HEK293 (cell line): ENCODE measurements around the gene SIRT1.

Experiments
- IKZF3 ChIP-seq: fragments of 450-650 bp; IDR thresholded peaks from 2 replicates; pipeline ENCODE4 v1.5.0; 2018; ENCODE audit warnings: missing biosample characterization, mild to moderate bottlenecking, missing genetic modification characterization, moderate library complexity
- KLF1 ChIP-seq: fragments of 450-650 bp; formaldehyde crosslinking; IDR thresholded peaks from 2 replicates; pipeline ENCODE4 v1.5.1; 2016; ENCODE audit warnings: missing biosample characterization, missing genetic modification characterization
- SP7 ChIP-seq: fragments of 450-650 bp; formaldehyde crosslinking; IDR thresholded peaks from 2 replicates; pipeline ENCODE4 v1.5.1; 2016; ENCODE audit warnings: missing biosample characterization, missing genetic modification characterization
- ZFP3 ChIP-seq: fragments of 450-650 bp; formaldehyde crosslinking; IDR thresholded peaks from 2 replicates; pipeline ENCODE4 v1.5.1; 2016; ENCODE audit warnings: low read depth, missing biosample characterization, missing genetic modification characterization
- ZFP69B ChIP-seq: fragments of 450-650 bp; formaldehyde crosslinking; IDR thresholded peaks from 2 replicates; pipeline ENCODE4 v1.5.1; 2016; ENCODE audit warnings: missing biosample characterization, missing genetic modification characterization
- ZIC2 ChIP-seq: fragments of 450-650 bp; formaldehyde crosslinking; IDR thresholded peaks from 2 replicates; pipeline ENCODE4 v1.5.1; 2016; ENCODE audit warnings: missing biosample characterization, missing genetic modification characterization
- ZNF155 ChIP-seq: fragments of 450-650 bp; formaldehyde crosslinking; IDR thresholded peaks from 2 replicates; pipeline ENCODE4 v1.5.1; 2016; ENCODE audit warnings: missing biosample characterization, missing genetic modification characterization
- ZNF175 ChIP-seq: fragments of 450-650 bp; formaldehyde crosslinking; IDR thresholded peaks from 2 replicates; pipeline ENCODE4 v1.5.1; 2016; ENCODE audit warnings: missing biosample characterization, missing genetic modification characterization
- ZNF2 ChIP-seq: fragments of 450-650 bp; formaldehyde crosslinking; IDR thresholded peaks from 2 replicates; pipeline ENCODE4 v1.5.1; 2016; ENCODE audit warnings: missing biosample characterization, missing genetic modification characterization
- ZNF341 ChIP-seq: fragments of 450-650 bp; formaldehyde crosslinking; IDR thresholded peaks from 2 replicates; pipeline ENCODE4; 2016; ENCODE audit warnings: low read depth, missing biosample characterization, missing genetic modification characterization
- ZNF394 ChIP-seq: fragments of 450-650 bp; formaldehyde crosslinking; IDR thresholded peaks from 2 replicates; pipeline ENCODE4 v1.5.1; 2016; ENCODE audit warnings: missing biosample characterization, missing genetic modification characterization, mild to moderate bottlenecking, moderate library complexity, borderline replicate concordance
- ZNF423 ChIP-seq: fragments of 450-650 bp; formaldehyde crosslinking; IDR thresholded peaks from 2 replicates; pipeline ENCODE4 v1.5.1; 2016; ENCODE audit warnings: missing biosample characterization, missing genetic modification characterization
- ZNF48 ChIP-seq: fragments of 450-650 bp; formaldehyde crosslinking; IDR thresholded peaks from 2 replicates; pipeline ENCODE4 v1.5.1; 2016; ENCODE audit warnings: missing biosample characterization, missing genetic modification characterization
- ZNF521 ChIP-seq: fragments of 450-650 bp; formaldehyde crosslinking; IDR thresholded peaks from 2 replicates; pipeline ENCODE4 v1.5.1; 2017; ENCODE audit warnings: missing biosample characterization, mild to moderate bottlenecking, missing genetic modification characterization
- ZNF585B ChIP-seq: fragments of 450-650 bp; formaldehyde crosslinking; IDR thresholded peaks from 2 replicates; pipeline ENCODE4 v1.5.1; 2016; ENCODE audit warnings: missing biosample characterization, missing genetic modification characterization
- ZNF621 ChIP-seq: fragments of 450-650 bp; formaldehyde crosslinking; IDR thresholded peaks from 2 replicates; pipeline ENCODE4 v1.5.1; 2017; ENCODE audit warnings: missing biosample characterization, missing genetic modification characterization
- ZNF768 ChIP-seq: fragments of 450-650 bp; formaldehyde crosslinking; IDR thresholded peaks from 2 replicates; pipeline ENCODE4 v1.5.1; 2018; ENCODE audit warnings: missing biosample characterization, mild to moderate bottlenecking, missing genetic modification characterization
- ZNF776 ChIP-seq: fragments of 450-650 bp; formaldehyde crosslinking; IDR thresholded peaks from 2 replicates; pipeline ENCODE4 v1.5.0; 2017; ENCODE audit warnings: missing biosample characterization, missing genetic modification characterization, borderline replicate concordance
- ZNF791 ChIP-seq: fragments of 450-650 bp; formaldehyde crosslinking; IDR thresholded peaks from 2 replicates; pipeline ENCODE4 v1.5.1; 2016; ENCODE audit warnings: missing biosample characterization, missing genetic modification characterization
- TF ChIP-seq, protein P1 (sequence below): fragments of 450-650 bp; formaldehyde crosslinking; IDR thresholded peaks from 2 replicates; pipeline ENCODE4 v1.5.0; 2017; ENCODE audit warnings: missing biosample characterization, missing genetic modification characterization, borderline replicate concordance
- TF ChIP-seq, protein P2 (sequence below): fragments of 450-650 bp; formaldehyde crosslinking; IDR thresholded peaks from 2 replicates; pipeline ENCODE4 v1.5.1; 2016; ENCODE audit warnings: missing biosample characterization, missing genetic modification characterization
- TF ChIP-seq, protein P3 (sequence below): fragments of 450-650 bp; formaldehyde crosslinking; IDR thresholded peaks from 2 replicates; pipeline ENCODE4 v1.5.1; 2016; ENCODE audit warnings: missing biosample characterization, missing genetic modification characterization
- TF ChIP-seq, protein P4 (sequence below): fragments of 450-650 bp; IDR thresholded peaks from 2 replicates; pipeline ENCODE4 v1.5.1; 2018; ENCODE audit warnings: missing biosample characterization, missing genetic modification characterization
- TF ChIP-seq, protein P5 (sequence below): fragments of 450-650 bp; formaldehyde crosslinking; conservative IDR thresholded peaks from 2 replicates; pipeline ENCODE4 v1.5.1; 2016; ENCODE audit warnings: low read depth, missing biosample characterization, missing genetic modification characterization
- TF ChIP-seq, protein P6 (sequence below): fragments of 450-650 bp; formaldehyde crosslinking; IDR thresholded peaks from 2 replicates; pipeline ENCODE4 v1.5.1; 2017; ENCODE audit warnings: missing biosample characterization, missing genetic modification characterization

SIRT1 gene

DNA sequence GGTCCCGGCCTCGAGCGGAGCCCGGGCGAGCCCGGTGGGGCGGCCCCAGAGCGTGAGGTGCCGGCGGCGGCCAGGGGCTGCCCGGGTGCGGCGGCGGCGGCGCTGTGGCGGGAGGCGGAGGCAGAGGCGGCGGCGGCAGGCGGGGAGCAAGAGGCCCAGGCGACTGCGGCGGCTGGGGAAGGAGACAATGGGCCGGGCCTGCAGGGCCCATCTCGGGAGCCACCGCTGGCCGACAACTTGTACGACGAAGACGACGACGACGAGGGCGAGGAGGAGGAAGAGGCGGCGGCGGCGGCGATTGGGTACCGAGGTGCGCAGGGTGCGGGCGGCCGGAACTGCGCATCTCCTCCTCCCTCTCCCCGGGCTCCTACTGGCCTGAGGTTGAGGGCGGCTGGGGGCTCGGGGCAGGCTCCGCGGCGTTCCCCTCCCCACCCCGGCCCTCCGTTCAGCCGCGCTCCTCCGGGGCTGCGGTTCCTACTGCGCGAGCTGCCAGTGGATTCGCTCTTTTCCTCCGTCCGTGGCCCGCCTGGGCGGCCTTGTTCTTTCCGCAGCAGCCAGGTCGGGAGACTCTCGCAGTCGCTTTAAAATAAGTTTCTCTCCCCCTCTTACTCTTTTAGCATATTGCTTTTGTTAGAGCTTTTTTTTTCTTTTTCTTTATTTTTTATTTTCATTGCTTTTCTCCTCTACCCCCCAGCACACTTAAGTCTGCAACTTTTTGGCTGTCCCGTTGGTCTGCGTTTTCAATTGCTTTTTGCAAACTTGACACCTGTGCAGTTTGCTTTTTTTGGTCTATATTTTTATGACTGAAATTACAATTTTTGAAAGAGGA, 600 bp downstream of the SIRT1 start (continued):
- TF ChIP-seq ZNF791 (tag by site-specific recombination): no peak
- TF ChIP-seq, protein P1, sequence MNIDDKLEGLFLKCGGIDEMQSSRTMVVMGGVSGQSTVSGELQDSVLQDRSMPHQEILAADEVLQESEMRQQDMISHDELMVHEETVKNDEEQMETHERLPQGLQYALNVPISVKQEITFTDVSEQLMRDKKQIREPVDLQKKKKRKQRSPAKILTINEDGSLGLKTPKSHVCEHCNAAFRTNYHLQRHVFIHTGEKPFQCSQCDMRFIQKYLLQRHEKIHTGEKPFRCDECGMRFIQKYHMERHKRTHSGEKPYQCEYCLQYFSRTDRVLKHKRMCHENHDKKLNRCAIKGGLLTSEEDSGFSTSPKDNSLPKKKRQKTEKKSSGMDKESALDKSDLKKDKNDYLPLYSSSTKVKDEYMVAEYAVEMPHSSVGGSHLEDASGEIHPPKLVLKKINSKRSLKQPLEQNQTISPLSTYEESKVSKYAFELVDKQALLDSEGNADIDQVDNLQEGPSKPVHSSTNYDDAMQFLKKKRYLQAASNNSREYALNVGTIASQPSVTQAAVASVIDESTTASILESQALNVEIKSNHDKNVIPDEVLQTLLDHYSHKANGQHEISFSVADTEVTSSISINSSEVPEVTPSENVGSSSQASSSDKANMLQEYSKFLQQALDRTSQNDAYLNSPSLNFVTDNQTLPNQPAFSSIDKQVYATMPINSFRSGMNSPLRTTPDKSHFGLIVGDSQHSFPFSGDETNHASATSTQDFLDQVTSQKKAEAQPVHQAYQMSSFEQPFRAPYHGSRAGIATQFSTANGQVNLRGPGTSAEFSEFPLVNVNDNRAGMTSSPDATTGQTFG (tag by site-specific recombination): no peak
- TF ChIP-seq SP7 (tag by site-specific recombination): no peak; the same call in none of the 2 replicates
- TF ChIP-seq ZNF394 (tag by site-specific recombination): peak; percentile 12; the same call in 1 of the 2 replicates
- no peak for TF ChIP-seq ZNF175 (tag by site-specific recombination)
- TF ChIP-seq ZIC2: no peak; the same call in 1 of the 2 replicates
- TF ChIP-seq, protein P2, sequence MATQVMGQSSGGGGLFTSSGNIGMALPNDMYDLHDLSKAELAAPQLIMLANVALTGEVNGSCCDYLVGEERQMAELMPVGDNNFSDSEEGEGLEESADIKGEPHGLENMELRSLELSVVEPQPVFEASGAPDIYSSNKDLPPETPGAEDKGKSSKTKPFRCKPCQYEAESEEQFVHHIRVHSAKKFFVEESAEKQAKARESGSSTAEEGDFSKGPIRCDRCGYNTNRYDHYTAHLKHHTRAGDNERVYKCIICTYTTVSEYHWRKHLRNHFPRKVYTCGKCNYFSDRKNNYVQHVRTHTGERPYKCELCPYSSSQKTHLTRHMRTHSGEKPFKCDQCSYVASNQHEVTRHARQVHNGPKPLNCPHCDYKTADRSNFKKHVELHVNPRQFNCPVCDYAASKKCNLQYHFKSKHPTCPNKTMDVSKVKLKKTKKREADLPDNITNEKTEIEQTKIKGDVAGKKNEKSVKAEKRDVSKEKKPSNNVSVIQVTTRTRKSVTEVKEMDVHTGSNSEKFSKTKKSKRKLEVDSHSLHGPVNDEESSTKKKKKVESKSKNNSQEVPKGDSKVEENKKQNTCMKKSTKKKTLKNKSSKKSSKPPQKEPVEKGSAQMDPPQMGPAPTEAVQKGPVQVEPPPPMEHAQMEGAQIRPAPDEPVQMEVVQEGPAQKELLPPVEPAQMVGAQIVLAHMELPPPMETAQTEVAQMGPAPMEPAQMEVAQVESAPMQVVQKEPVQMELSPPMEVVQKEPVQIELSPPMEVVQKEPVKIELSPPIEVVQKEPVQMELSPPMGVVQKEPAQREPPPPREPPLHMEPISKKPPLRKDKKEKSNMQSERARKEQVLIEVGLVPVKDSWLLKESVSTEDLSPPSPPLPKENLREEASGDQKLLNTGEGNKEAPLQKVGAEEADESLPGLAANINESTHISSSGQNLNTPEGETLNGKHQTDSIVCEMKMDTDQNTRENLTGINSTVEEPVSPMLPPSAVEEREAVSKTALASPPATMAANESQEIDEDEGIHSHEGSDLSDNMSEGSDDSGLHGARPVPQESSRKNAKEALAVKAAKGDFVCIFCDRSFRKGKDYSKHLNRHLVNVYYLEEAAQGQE (tag by site-specific recombination): no peak
- TF ChIP-seq ZNF776 (tag by site-specific recombination): no peak
- TF ChIP-seq ZNF621: no peak
- TF ChIP-seq ZNF155 (tag by site-specific recombination): no peak
- peak; percentile 39; the same call in 1 of the 2 replicates for TF ChIP-seq ZNF423 (tag by site-specific recombination)
- TF ChIP-seq ZNF521 (tag by site-specific recombination): no peak
- TF ChIP-seq KLF1: peak; percentile 51
- TF ChIP-seq, protein P3, sequence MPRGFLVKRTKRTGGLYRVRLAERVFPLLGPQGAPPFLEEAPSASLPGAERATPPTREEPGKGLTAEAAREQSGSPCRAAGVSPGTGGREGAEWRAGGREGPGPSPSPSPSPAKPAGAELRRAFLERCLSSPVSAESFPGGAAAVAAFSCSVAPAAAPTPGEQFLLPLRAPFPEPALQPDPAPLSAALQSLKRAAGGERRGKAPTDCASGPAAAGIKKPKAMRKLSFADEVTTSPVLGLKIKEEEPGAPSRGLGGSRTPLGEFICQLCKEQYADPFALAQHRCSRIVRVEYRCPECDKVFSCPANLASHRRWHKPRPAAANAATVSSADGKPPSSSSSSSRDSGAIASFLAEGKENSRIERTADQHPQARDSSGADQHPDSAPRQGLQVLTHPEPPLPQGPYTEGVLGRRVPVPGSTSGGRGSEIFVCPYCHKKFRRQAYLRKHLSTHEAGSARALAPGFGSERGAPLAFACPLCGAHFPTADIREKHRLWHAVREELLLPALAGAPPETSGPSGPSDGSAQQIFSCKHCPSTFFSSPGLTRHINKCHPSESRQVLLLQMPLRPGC (tag by site-specific recombination): no peak; the same call in 1 of the 2 replicates
- TF ChIP-seq, protein P4, sequence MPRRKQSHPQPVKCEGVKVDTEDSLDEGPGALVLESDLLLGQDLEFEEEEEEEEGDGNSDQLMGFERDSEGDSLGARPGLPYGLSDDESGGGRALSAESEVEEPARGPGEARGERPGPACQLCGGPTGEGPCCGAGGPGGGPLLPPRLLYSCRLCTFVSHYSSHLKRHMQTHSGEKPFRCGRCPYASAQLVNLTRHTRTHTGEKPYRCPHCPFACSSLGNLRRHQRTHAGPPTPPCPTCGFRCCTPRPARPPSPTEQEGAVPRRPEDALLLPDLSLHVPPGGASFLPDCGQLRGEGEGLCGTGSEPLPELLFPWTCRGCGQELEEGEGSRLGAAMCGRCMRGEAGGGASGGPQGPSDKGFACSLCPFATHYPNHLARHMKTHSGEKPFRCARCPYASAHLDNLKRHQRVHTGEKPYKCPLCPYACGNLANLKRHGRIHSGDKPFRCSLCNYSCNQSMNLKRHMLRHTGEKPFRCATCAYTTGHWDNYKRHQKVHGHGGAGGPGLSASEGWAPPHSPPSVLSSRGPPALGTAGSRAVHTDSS (tag by site-specific recombination): peak; percentile 90
- peak; percentile 74 for TF ChIP-seq ZFP69B
- TF ChIP-seq, protein P5, sequence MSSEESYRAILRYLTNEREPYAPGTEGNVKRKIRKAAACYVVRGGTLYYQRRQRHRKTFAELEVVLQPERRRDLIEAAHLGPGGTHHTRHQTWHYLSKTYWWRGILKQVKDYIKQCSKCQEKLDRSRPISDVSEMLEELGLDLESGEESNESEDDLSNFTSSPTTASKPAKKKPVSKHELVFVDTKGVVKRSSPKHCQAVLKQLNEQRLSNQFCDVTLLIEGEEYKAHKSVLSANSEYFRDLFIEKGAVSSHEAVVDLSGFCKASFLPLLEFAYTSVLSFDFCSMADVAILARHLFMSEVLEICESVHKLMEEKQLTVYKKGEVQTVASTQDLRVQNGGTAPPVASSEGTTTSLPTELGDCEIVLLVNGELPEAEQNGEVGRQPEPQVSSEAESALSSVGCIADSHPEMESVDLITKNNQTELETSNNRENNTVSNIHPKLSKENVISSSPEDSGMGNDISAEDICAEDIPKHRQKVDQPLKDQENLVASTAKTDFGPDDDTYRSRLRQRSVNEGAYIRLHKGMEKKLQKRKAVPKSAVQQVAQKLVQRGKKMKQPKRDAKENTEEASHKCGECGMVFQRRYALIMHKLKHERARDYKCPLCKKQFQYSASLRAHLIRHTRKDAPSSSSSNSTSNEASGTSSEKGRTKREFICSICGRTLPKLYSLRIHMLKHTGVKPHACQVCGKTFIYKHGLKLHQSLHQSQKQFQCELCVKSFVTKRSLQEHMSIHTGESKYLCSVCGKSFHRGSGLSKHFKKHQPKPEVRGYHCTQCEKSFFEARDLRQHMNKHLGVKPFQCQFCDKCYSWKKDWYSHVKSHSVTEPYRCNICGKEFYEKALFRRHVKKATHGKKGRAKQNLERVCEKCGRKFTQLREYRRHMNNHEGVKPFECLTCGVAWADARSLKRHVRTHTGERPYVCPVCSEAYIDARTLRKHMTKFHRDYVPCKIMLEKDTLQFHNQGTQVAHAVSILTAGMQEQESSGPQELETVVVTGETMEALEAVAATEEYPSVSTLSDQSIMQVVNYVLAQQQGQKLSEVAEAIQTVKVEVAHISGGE (tag by site-specific recombination): peak; percentile 40; the same call in 1 of the 2 replicates
- no peak; the same call in 1 of the 2 replicates for TF ChIP-seq ZNF2 (tag by site-specific recombination)
- no peak for TF ChIP-seq ZNF768 (tag by site-specific recombination)
- no peak for TF ChIP-seq IKZF3 (tag by site-specific recombination)
- TF ChIP-seq ZFP3 (tag by site-specific recombination): no peak
- no peak for TF ChIP-seq ZNF585B (tag by site-specific recombination)
- peak; percentile 86 for TF ChIP-seq ZNF341 (tag by site-specific recombination)
- TF ChIP-seq, protein P6, sequence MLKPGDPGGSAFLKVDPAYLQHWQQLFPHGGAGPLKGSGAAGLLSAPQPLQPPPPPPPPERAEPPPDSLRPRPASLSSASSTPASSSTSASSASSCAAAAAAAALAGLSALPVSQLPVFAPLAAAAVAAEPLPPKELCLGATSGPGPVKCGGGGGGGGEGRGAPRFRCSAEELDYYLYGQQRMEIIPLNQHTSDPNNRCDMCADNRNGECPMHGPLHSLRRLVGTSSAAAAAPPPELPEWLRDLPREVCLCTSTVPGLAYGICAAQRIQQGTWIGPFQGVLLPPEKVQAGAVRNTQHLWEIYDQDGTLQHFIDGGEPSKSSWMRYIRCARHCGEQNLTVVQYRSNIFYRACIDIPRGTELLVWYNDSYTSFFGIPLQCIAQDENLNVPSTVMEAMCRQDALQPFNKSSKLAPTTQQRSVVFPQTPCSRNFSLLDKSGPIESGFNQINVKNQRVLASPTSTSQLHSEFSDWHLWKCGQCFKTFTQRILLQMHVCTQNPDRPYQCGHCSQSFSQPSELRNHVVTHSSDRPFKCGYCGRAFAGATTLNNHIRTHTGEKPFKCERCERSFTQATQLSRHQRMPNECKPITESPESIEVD: no peak
- no peak for TF ChIP-seq ZNF48 (tag by site-specific recombination)
